ENCODE results near the gene TRAPPC12.

The TRAPPC12 gene

GRCh38 chr2:3379647-3380534 is at the start of gene TRAPPC12:
TSS of gene TRAPPC12 (plus strand) at chr2:3379694. CDS start at chr2:3387624, 7,930 bp downstream.
- peak; percentile 96 for DNase-seq

GRCh38 chr2:3332133-3332532 is 47.4 kb upstream of the TRAPPC12 start:
- DNase-seq: no peak

- DNase-seq: no peak
Measured at GRCh38 chr2:3334392-3335345, 44.8 kb upstream of the TRAPPC12 start.

- no peak for DNase-seq
Measured at GRCh38 chr2:3336844-3337243, 42.6 kb upstream of the TRAPPC12 start.

DNA sequence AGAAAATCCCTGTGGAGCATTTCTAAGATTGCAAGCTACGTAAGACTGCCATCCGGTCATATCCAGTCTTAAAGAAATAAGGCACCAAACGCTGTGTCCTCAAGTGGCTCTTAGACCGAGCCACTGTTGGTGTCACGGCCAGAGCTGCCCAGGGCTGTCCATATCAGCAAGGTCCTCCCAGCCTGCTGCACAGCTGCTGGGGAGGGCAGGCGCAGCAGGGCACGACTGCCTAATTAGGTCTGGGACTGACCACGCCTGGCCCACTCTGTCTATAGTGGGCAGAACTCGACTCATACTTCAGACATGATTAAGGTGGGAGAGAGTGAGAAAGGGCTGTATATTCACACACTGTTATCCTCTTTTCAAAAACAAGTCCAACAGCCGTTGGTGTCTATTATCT is 41.2 kb upstream of the TRAPPC12 start:
- no peak for DNase-seq

DNA sequence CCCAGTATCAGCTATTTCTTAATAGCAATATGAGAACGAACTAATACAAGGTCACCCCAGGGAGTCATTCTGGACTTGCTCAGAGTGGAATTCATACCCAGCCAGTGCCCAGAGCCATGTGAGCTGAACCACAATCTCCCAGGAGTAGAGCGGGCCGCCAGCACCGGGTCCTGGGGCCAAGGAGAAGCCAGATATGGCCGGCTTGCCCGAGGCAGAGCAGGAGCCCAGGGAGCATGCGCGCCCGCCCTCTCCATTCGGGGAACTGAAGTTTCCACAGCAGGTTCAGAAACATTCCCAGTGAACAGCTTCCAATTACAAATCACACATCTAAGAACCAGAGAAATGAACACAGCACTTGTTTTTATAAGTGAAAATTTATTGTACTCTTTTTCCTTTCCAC is 39.4 kb upstream of the TRAPPC12 start:
- DNase-seq: no peak

DNA sequence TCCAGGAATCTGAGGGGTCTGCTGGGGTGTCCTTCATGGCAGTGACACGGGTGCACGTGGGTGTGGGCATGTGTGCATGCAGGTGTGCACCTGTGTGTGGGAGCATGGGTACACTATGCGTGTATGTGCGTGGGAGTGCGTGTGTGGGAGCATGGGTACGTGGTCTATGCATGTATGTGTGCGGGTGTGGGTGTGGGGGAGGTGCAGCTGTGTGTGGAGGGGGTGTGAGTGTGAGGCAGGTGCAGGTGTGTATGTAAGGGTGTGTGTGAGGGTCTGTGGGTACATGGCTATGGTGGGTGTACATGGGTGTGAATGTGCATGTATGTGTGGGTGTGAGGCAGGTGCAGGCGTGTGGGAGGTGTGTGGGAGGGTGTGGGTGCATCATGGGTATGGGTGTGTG is 38.2 kb upstream of the TRAPPC12 start:
- DNase-seq: no peak

DNA sequence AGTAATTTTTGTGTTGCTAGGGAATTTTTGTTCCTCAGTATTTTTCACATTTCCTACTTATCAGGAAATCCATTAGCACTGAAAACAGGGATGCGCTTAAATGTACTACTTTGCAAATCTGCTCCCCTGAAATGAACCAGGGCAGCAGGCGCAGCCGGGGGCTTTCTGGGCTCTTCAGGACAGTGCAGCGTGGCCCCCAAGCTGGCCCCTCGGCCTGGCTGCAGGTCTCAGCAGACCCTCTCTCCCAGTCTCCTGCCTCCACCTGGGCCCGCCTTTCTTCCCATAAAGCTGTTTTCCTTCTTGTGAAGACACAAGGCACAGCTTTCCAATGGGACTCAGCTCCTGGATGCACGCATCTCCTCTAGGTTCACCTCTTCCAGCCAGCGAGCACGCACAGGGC is 37.2 kb upstream of the TRAPPC12 start:
- DNase-seq: no peak

- DNase-seq: no peak
Measured at GRCh38 chr2:3343012-3343411, 36.5 kb upstream of the TRAPPC12 start.

DNA sequence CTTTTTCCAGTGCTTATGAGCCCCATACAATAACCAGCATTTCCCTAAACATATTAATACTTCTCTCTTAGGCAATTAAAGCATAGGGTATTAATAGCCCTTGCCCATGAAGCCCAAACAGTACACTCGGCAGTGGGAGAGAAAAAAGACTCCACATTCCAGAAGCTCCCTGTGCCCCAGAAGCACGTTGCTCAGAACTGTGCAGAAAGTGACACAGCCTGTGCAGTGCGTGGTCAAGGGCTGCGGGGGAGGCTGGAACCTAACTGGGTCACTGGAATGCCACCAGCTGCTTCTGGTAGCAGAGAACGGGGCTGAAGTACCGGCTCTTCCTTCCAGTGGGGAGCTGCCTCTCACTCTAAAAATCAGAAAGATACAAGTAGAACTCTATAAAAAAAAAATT is 34.6 kb upstream of the TRAPPC12 start:
- no peak for DNase-seq

- DNase-seq: no peak
Measured at GRCh38 chr2:3345621-3346020, 33.9 kb upstream of the TRAPPC12 start.

GRCh38 chr2:3348767-3349166 is 30.7 kb upstream of the TRAPPC12 start:
- no peak for DNase-seq

- DNase-seq: no peak
Measured at GRCh38 chr2:3349211-3349693, 30.2 kb upstream of the TRAPPC12 start.

DNA sequence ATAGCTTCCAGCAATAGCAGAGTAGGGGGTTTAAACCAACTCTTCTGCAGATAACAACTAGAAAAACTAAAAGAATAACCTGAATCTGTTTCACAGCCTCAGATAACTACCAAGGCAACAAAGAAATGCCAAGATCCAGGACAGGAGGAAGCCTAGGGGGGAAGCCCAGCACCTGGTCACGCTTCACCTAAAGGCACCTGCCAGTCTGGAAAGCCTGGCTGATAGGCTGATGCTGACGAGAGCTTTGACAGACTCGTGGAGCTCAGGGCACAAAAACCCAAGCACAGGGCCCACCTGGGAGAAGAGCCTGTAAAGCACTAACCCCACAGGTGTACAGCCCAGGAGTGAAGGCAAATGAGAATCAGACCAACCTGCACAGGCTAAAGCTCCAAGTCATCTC is 24.5 kb upstream of the TRAPPC12 start:
- no peak for DNase-seq

GRCh38 chr2:3355951-3356569 is 23.4 kb upstream of the TRAPPC12 start:
- DNase-seq: no peak

- DNase-seq: no peak
Measured at GRCh38 chr2:3356799-3357198, 22.7 kb upstream of the TRAPPC12 start.

DNA sequence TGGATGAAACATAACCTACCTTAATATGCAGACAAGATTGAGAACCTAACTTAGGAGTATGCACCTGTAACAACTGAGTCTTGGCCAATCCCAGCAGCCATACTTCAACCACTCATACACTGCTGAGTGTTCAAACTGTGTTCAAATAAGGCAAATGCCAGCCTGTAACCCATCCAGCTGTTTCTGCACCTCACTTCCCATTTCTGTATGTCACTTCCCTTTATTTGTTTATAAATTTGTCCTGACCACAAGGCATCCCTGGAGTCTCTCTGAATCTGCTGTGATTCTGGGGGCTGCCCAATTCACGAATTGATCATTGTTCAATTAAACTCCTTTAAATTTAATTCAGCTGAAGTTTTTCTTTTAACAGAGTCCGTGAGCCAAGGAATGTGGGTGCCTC is 22.0 kb upstream of the TRAPPC12 start:
- peak; percentile 43 for DNase-seq

DNA sequence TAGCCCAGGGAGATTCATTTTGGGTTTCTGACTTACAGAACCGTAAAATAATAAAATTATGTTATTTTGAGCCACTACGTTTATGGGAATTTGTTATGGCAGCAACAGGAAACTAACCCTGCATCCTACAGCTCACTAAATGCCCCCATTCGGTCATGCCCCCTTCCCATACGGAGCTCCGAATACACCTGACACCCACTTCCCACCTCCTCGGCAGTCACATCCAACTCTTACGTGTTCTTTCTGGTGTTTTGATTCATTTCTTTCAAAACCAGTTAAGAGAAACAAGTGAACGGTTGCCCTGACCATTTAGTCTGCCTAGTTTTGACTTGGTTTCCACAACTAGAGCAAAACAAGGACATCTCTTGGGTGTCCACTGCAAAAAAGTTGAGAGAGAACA is 21.6 kb upstream of the TRAPPC12 start:
- DNase-seq: no peak

DNA sequence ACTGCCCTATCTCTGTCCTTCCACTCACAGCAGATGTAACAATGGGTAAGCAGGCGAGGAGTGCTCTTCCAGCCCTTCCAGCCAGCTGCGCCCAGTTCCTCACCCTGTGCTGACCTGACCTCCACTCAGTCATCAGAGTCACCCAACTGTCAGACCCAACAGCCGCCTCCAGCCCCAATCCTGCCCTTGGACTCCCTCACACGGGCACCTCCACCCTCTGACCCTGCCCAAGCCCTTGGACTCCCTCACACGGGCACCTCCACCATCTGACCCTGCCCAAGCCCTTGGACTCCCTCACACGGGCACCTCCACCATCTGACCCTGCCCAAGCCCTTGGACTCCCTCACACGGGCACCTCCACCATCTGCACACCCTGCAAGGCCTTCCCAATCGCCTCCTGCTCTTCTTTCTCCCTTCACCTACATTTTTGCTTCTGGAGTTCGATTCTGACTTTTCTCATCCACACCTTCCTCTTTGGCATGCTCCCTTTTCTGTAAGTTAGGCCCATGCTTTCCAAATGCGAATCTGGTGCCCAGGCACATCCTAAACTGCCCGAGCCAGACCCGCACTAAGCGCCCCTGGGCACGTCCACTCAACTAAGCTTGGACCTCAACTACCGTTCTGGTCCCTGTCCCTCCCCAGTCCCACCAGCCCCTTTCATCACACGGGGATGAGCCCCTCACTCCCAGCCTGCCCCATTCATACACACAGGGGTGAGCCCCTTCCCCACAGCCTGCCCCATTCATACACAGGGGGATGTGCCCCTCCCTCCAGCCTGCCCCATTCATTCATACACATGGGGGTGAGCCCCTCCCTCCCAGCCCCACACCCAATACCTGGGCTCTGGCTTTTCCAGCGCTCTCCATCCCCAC is 17.7 kb upstream of the TRAPPC12 start:
- no peak for DNase-seq

GRCh38 chr2:3365219-3365618 is 14.3 kb upstream of the TRAPPC12 start:
- no peak for DNase-seq

DNA sequence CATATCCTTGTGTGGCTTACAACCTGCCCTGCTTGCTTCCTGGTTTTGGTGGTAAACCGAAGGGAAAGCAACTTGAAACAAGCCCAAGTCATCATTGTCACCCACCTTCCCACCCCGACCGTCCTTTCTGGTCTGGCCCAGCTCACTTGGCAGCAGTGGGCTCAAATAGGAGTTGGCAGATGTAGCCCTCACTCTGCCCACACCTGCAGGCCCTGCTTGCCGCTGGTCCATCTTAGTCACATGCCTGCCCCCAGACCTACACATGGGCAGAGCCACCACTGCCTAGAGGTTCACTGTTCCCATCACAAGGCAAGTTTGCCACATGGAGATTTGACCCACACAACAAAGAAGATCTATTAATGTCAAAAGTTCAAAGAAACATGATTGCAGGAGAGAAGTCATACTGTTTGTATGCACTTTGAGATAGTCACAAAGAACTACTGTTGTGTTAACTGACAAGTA is 11.2 kb upstream of the TRAPPC12 start:
- no peak for DNase-seq
